Measurements from ENCODE around the gene CDKAL1.

CDKAL1 gene

DNA sequence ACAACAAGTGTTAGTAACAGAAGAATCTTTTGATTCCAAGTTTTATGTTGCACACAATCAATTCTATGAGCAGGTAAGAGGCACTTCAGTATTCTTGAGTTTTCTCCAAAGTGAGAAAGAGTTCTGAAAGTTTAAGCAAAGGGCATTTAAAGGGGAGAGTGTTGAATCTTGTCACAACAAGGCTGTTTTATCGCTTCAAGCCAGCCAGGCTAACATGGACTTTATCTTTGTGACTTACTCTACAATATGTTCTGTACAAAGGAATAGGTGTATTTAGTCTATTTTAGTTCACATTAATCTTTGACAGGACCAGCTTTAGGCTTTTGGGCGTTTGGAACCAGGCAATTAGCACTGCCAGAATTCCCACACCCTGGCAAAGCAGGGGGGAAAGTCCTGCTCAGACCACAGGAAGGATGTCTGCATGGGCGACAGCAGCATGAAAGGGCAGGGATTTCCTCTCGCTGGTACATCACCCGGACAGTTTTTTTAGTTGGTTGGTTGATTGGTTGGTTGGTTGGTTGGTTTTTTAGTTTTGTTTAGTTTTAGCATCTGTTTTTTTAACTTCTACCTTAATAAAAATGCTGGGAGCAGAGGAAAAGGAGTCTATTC lies 663.9 kb downstream of the CDKAL1 start:
- DNase-seq = no peak

GRCh38 chr6:21199262-21199661 lies 665.0 kb downstream of the CDKAL1 start:
- DNase-seq = no peak

DNA sequence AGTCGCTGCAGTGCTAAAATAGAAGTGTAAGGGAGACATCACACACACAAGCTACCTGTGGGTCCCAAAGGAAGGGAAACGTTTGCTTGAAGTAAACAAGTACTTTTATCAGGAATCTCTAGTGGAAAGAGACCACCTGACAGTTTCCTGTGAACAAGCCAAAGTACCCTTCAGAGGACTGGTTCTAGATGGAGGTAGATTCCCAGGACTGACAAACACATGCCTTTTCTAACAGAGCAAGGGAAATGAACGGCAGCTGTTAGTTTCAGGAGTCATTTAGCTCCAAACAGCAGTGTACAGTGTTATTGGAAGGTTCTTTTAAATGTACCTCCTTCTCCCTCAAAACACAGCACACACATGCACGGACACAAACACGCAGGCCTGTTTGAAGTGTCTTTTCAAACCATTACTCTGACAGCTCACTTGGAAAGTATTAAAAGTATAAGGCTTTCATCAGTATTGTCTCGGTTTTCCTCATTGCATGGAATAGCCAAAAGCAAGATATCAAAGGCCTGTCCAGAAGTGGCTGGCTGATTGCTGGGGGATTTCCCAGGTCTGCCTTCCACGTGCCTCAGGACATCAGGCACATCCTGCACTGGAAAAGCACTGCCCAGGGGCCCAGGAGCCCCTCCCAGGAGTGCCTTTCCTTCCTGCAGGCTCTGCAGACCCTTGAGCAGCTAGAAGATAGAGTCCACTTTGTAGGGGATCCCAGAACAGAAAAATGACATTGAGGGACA lies 666.0 kb downstream of the CDKAL1 start:
- DNase-seq = no peak

DNA sequence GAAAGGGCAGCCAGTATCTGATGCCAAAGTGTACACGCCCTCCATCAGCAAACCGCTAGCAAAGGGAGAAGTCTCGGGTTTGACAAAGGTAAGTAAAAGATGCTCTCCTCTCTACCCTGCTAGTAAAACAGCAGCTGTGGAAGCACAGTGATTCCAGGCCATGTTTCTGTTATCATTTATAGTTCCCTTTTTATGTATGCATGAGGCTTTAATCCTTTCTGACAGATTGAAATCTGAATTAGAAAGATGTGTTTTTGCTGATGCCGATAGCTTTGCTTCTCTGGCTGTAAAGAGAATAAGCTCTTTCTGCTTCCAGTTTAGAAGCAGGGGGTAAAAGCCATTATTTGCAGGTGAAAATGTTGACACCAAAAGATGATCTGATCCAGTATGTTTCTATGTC lies 666.9 kb downstream of the CDKAL1 start:
- DNase-seq = no peak

DNA sequence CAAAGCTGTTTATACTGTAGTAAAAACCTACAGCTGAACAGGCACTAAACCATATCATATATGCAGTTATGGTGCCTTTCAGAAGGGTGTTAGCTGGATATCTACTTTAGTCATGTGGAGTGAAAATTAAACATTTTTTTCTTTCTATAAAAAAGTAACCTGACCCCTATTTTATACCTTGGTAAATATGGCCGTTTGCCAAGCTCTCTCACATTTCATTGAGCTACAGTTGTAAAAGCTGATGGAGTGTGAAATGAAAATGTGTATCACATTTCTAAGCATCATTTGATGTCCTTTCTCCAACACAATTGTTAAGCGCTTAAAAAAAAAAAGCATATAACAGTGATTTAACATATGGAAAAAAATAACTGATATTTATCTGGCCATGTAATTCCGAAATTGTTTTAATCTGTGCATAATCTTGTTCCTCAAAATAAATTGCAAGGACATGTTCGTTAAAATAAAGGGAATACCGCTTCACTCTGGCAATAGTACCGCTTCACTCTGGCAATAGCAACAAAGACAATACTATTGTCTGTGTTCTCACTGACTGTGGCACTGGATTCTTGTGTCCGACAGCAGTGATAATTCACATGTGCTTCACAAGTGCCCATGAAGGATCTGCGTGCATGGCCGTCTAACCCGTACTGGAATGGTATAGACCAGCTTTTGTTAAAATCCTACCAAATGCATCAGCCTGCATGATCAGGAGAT lies 667.5 kb downstream of the CDKAL1 start:
- no peak for DNase-seq

DNA sequence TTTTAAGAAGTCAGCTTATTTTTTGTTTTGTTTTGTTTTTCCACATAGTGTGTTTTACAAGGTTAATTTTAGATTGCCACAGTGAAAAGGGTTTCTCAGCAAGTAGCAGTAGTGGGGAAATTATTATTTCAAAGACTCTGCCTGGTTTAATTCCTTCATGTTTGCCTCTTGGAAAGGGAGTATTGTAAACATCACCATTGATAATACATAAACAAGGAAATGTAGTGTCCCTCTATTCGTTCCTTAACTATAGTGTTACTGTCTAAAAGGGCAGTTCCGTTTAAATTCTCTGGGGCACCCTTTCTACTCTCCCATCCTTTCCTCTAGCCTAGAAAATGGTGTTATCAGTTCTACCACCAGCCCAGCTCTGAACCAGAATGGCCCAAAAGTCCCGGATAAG lies 668.3 kb downstream of the CDKAL1 start:
- no peak for DNase-seq

DNA sequence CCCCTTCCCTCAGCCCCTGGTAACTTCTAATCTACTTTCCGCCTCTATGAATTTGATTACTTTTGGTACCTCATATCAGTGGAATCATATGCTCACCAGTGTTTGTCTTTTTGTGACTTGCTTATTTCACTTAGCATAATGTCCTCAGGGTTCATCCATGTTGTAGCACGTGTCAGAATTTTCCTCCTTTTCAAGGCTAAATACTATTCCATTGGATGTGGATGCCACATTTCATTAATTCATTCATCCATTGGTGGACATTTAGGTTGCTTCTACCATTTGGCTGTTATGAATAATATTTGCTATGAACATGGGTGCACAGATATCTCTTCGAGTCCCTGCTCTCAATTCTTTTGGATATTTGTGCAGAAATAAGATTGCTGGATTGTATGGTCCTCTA lies 670.7 kb downstream of the CDKAL1 start:
- no peak for DNase-seq

- no peak for DNase-seq
Measured at GRCh38 chr6:21208081-21208795, 674.0 kb downstream of the CDKAL1 start.

GRCh38 chr6:21208796-21209186 lies 674.5 kb downstream of the CDKAL1 start:
- no peak for DNase-seq

GRCh38 chr6:21213492-21213891 lies 679.2 kb downstream of the CDKAL1 start:
- no peak for DNase-seq

DNA sequence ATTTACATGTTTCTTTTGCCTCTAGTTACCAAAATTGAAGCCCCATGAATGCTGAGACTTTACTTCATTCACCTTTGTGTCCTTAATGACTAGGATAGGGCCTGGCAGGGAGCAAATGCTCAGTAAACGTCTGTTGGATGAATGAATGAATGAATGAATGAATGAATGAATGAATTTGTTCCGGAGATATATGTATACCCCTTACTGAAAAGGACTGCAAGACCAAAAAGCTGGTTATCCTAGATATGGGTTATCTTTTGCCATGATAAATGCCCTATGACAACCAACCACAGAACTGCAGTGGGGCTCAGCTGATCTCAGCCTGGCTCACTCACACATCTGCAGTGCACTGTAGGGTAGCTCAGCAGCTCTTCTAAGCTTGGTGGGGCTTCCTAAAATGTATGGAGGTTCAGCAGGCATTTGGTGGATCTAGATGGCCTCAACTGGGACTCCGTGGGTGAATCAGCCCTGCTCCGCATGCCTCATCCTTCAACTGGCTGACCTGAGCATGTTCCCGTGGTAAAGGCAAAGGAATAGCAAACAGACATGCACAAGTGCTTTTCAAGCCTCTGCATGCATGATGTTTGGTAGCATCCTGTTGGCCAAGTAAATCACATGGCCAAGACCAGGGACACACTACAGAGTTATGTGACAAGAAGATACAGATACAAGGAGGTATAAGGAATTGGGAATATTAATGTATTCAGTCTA lies 680.6 kb downstream of the CDKAL1 start:
- no peak for DNase-seq

- no peak for DNase-seq
Measured at GRCh38 chr6:21219241-21219640, 685.0 kb downstream of the CDKAL1 start.

DNA sequence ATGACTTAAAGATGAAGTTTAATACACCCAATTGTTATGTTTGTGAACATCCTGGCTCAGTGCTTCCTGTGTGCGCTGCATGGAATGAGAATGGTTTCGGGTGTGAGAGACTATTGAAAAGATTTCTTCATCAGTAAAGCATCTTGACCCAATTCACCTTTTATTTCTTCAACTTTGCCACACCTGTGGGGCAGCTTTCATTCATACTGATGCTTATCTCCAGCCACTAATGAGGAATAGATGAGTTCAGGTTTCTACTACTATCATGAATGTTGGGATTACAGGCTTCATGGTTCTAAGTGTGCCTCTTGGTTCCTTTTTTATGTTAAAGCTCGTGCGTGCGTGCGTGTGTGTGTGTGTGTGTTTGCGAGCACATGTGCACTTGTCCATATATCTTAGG lies 685.6 kb downstream of the CDKAL1 start:
- DNase-seq = no peak

- no peak for DNase-seq
Measured at GRCh38 chr6:21220271-21220987, 686.2 kb downstream of the CDKAL1 start.

- DNase-seq = no peak
Measured at GRCh38 chr6:21222656-21223055, 688.4 kb downstream of the CDKAL1 start.

DNA sequence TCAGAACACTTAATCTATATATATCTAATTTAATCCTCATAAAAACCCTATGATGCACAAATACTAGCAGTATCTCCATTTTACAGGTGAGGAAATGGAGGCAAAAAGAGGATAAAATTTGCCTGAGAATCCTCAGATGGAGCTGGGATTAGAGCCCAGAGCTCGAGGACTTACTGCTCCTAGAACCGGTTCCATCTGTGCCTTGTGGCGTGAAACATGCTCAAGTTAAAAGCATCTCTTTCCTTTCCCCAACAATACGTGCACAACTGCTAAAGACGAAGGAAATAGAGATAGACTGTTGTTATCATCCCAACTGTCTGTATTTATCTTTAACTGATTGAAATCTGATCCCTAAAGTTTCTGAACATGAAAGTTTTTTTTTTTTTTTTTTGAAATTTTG lies 691.7 kb downstream of the CDKAL1 start:
- DNase-seq = no peak

- DNase-seq = no peak
Measured at GRCh38 chr6:21227486-21227885, 693.2 kb downstream of the CDKAL1 start.

- DNase-seq = no peak
Measured at GRCh38 chr6:21228411-21228810, 694.2 kb downstream of the CDKAL1 start.

DNA sequence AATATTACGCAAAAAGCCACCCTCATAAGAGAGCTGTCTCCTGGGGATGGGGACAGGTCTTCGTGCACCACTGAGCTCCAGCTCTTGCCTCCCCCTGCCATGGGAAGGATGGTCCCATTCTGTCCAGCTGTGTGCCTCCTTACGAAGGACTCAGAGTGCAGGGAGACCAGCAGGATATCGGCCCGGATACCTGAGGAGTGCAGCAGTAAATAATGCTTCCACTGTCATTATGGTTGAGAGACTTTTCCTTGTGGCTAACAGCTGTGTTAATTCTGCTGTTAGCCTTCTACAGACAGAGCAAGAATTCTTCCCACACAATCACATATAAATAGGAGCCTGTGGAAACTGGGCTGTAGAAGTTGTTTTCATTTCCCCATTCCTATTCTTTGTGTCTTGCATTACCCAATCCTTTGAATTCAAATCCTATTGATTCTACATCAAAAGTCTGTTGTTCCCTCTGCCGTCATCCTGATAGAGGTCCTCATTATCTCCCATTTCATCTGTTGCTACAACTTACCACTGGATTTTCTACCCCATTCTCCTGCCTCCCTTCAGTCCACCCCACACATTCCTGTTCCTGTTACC lies 694.7 kb downstream of the CDKAL1 start:
- no peak for DNase-seq

DNA sequence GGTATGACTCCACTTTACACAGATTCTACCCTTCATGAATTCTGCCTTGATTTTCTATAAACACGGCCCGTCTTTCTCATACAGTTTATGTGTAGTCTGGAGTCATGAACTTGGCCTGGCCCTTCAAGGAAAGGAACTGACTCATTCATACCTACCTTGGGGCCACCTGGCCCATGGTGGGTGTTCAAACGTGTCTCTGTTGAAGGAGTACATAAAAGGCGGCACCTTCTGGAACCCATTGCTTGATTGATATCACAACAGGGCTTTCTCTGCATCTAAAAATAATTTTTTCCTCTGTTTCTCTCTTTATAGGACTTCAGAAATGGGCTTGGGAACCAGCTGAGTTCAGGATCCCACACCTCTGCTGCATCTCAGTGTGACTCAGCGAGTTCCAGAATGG lies 696.3 kb downstream of the CDKAL1 start:
- no peak for DNase-seq

DNA sequence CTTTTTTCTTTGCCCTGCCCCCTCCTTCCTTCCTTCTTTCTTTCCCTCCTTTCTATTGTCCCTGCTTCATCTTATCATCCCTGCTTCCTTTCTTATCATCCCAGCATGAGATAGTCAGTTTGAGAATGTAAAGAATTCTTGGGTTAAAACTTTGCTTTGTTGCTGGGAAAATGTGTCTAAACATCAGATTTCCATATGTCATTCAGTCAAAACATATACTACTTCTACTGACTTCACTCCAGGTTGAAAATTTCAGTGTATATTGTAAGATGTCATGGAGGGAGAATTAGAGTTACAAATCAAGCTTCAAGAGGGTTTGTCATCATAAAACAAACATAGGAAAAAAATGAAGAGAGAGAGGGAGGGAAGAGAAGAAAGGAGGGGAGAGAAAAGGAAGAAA lies 700.9 kb downstream of the CDKAL1 start:
- no peak for DNase-seq

DNA sequence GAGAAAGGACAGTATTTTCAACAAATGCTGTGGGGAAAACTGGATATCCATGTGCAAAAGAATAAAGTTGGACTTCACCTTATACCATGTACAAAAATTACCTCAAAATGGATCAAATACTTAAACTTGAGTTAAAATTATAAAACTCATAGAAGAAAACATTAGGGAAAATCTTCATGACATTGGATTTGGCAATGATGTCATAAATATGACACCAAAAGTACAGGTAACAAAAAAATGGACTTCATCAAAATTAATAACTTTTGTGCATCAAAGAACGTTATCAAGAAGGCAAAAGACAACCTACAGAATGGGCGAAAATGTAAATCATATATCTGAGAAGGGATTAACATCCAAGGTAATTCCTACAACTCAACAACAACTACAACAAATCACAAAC lies 704.0 kb downstream of the CDKAL1 start:
- DNase-seq = no peak

All from activated CD4-positive, alpha-beta T cell treated with anti-CD3 and anti-CD28 coated beads for 48 hours (primary cell).